IPS-18c (cell line): ENCODE results near the gene SURF2.

Source experiments
- H3K4me3 ChIP-seq: 2 replicates; pipeline ENCODE4 v1.7.0; 2013; ENCODE audit warnings: low read depth, mild to moderate bottlenecking, low read length, moderate library complexity; ENCODE audit not compliant: insufficient read depth
- H3K9me3 ChIP-seq: one replicate; pipeline ENCODE4 v1.6.1; 2013; ENCODE audit warnings: mild to moderate bottlenecking, low read length, moderate library complexity; ENCODE audit not compliant: control insufficient read depth, insufficient read depth

Gene SURF2

GRCh38 chr9:133403766-133404453 lies 47.6 kb downstream of the SURF2 start:
- H3K9me3 ChIP-seq, result no peaks in the 10 kb centered on the region

DNA sequence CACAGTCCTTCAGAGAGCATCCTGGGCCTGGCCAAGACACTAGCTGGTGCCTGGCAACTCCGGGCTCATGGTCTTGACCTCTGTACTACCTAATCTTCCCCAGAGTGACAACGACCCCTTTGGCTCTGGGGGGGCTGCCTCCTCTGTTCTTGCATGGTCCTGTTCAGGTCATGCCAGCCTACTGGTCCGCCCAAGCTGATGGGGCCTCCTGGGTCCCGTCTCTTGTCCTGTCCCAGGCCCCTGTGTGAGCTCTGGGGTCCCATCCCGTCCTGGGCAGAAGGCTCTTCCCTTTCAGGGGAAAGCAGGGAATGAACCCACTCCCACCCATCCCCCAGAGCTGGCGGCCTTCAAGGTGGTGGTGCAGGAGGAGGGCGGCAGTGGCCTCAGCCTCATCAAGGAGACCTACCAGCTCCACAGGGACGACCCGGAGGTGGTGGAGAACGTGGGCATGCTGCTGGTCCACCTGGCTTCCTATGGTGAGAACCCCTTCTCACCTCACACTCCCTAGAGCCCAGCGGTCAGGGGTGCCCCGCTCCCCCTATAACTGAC lies 48.2 kb downstream of the SURF2 start:
- Histone ChIP-seq H3K4me3 (no peak overlapping the region), H3K9me3 (no peaks in the 10 kb centered on the region)

More at GRCh38 chr9:133403766-133404453, 47.6 kb downstream of the SURF2 start:
- H3K4me3 ChIP-seq, result no peak overlapping the region

GRCh38 chr9:133405508-133406438 lies 49.4 kb downstream of the SURF2 start:
- Histone ChIP-seq H3K9me3 (no peaks in the 10 kb centered on the region), H3K4me3 (no peak overlapping the region)

- H3K9me3 ChIP-seq, result no peaks in the 10 kb centered on the region
- no peak overlapping the region; the same call in 1 of the 2 replicates for H3K4me3 ChIP-seq
Measured at GRCh38 chr9:133406480-133407307, 50.3 kb downstream of the SURF2 start.

GRCh38 chr9:133408042-133408441 lies 51.7 kb downstream of the SURF2 start:
- Histone ChIP-seq H3K9me3 (no peaks in the 10 kb centered on the region), H3K4me3 (no peak overlapping the region)
